Panc1 (cell line): ENCODE measurements around the gene COTL1. TPM values are rescaled to one million over a fixed set of nuclear protein-coding genes. Genes with fewer than 3 reads are reported as not detected.

ENCODE experiments used
- ATAC-seq: fragments of 200-7000 bp; cut with Tn5 transposase; 2 replicates; pipeline ENCODE4 v1.9.1; 2020; ENCODE audit warnings: mild to moderate bottlenecking, moderate library complexity
- BruUV-seq: library from RNA; stranded (reverse); fragments of 400-500 nt; replicated peaks from 2 replicates; lab custom pipeline; 2021; lab: Mats Ljungman, UMichigan
- CTCF ChIA-PET: fragments of 300-600 bp; sonication (Branson Sonifier 250); formaldehyde crosslinking; loops from one replicate; lab custom pipeline; 2022; ENCODE audit warnings: antibody characterized with exemption; lab: Charles Lee
- POLR2A ChIA-PET: fragments of 300-600 bp; sonication (Branson Sonifier 250); formaldehyde crosslinking; loops from one replicate; lab custom pipeline; 2022; ENCODE audit warnings: antibody characterized with exemption; lab: Charles Lee
- DNase-seq: peaks from one replicate; pipeline ENCODE4 v3.0.0-alpha.2; 2010; ENCODE audit warnings: low read depth, low spot score
- H3K27ac ChIP-seq: 2 replicates; pipeline ENCODE4 v1.5.1; 2011; ENCODE audit warnings: mild to moderate bottlenecking, low read length, inconsistent platforms
- H3K27me3 ChIP-seq: fragments of 200-500 bp; sonication (Bioruptor generic); 2 replicates; pipeline ENCODE4 v1.6.0; 2014; ENCODE audit warnings: low read length, inconsistent platforms; ENCODE audit not compliant: control insufficient read depth, insufficient read depth
- H3K36me3 ChIP-seq: fragments of 200-500 bp; sonication (Bioruptor generic); 2 replicates; pipeline ENCODE4 v1.5.1; 2014; ENCODE audit warnings: inconsistent platforms, mild to moderate bottlenecking, low read length, moderate library complexity; ENCODE audit not compliant: control insufficient read depth, insufficient read depth
- H3K4me1 ChIP-seq: 2 replicates; pipeline ENCODE4 v1.5.1; 2011; ENCODE audit warnings: inconsistent platforms, mild to moderate bottlenecking, low read length, moderate library complexity; ENCODE audit not compliant: control insufficient read depth, insufficient read depth
- H3K4me3 ChIP-seq, 2 experiments: 2 replicates each; pipeline ENCODE4 v1.5.1; 2011 to 2012; ENCODE audit warnings: low read depth in 2 of 2, low read length in 2 of 2, mild to moderate bottlenecking in 2 of 2, inconsistent platforms in 1 of 2, moderate library complexity in 1 of 2
- H3K9me3 ChIP-seq: fragments of 200-500 bp; sonication (Bioruptor generic); 2 replicates; pipeline ENCODE4 v1.5.1; 2014; ENCODE audit warnings: low read depth, mild to moderate bottlenecking, inconsistent platforms, low read length, moderate library complexity; ENCODE audit not compliant: control insufficient read depth, insufficient read depth
- POLR2AphosphoS5 ChIP-seq: IDR thresholded peaks from 2 replicates; pipeline ENCODE4 v1.6.1; 2012; ENCODE audit warnings: mild to moderate bottlenecking, low read depth, low read length, moderate library complexity
- REST ChIP-seq, 2 experiments: IDR thresholded peaks; 2 replicates each; pipeline ENCODE4 v1.6.1; 2011 to 2012; ENCODE audit warnings: low read depth in 2 of 2, control low read depth in 1 of 2, low read length in 1 of 2, mild to moderate bottlenecking in 1 of 2, moderate library complexity in 1 of 2; ENCODE audit not compliant: insufficient read depth in 1 of 2
- SIN3A ChIP-seq: IDR thresholded peaks from 2 replicates; pipeline ENCODE4 v1.6.1; 2012; ENCODE audit warnings: low read depth, mild to moderate bottlenecking, low read length, moderate library complexity, borderline replicate concordance; ENCODE audit not compliant: insufficient read depth
- TCF7L2 ChIP-seq: IDR thresholded peaks from 2 replicates; pipeline ENCODE4 v1.6.1; 2011; ENCODE audit warnings: mild to moderate bottlenecking, low read depth, low read length, inconsistent platforms
- in situ Hi-C: cut with HindIII; loops from 2 replicates; pipeline ENCODE4 v1.10.0; 2016; ENCODE audit warnings: low sequenced_read_pairs, low pct_unique_long_range_greater_than_20kb
- intact Hi-C: fragments of 100-400 bp; cut with micrococcal nuclease; formaldehyde crosslinking; loops from one replicate; pipeline ENCODE4 v1.10.0; 2022; ENCODE audit not compliant: unreplicated experiment
- total RNA-seq: library from RNA; stranded (reverse); gene quantifications from one replicate; pipeline ENCODE4 v1.2.1, GENCODE V29; 2021; ENCODE audit not compliant: unreplicated experiment
- TF ChIP-seq, protein P1 (sequence below): fragments of 450-650 bp; IDR thresholded peaks from 2 replicates; pipeline ENCODE4 v1.5.1; 2017; ENCODE audit warnings: mild to moderate bottlenecking

COTL1 gene
- total RNA-seq, 1 experiment from 2014 or later = 302 TPM

DNA sequence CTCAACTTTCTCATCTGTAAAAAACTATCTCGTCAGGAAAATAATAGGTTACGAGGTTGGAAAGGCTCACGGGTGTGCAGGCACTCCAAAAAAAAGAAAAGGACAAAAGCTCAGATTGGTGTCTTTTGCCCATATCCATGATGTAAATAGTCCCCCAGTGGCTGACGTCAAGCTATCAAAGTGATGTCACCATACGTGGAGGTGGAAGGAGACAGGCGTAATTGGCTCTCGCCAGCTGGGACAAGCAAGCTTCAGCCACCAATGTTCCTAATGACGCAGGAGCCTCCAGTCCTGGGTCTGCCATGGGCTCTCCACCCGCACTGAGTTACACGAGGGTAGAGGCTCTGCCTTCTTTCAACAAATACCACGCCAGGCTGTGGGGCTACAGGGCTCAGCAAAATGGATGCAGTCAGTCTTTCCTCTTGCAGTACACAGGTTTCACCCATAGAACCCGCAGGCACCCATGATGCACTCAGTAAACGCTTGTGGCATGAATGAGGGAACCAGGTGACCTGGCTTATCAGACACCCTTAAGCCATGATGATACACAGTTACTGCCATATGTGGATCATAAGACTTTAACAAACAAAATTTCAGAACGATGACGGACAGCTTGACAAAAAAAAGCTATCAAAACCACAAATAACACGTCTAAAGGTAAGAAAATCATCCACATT, 50.5 kb downstream of the COTL1 start:
- Histone ChIP-seq H3K27ac (no peak overlapping the region), H3K4me3 (no peak overlapping the region), H3K4me1 (no peaks in the 10 kb centered on the region), H3K27me3 (no peaks in the 10 kb centered on the region), H3K36me3 (no peaks in the 10 kb centered on the region), H3K9me3 (no peaks in the 10 kb centered on the region)
- intact Hi-C loops = no loop called here
- DNase-seq (no peak), ATAC-seq (peak; percentile 57; the same call in 1 of the 2 replicates)
- no TSS peak for BruUV-seq
- POLR2A ChIA-PET = no interaction called here
- TF ChIP-seq REST (IDR thresholded peaks at IDR 0.05; ENCODE audit: insufficient read depth in 1 of 2, low read depth in 2 of 2, low read length in 1 of 2) (no peak), TCF7L2 (no peak), POLR2AphosphoS5 (no peak), SIN3A (no peak)
- TF ChIP-seq, protein P1, sequence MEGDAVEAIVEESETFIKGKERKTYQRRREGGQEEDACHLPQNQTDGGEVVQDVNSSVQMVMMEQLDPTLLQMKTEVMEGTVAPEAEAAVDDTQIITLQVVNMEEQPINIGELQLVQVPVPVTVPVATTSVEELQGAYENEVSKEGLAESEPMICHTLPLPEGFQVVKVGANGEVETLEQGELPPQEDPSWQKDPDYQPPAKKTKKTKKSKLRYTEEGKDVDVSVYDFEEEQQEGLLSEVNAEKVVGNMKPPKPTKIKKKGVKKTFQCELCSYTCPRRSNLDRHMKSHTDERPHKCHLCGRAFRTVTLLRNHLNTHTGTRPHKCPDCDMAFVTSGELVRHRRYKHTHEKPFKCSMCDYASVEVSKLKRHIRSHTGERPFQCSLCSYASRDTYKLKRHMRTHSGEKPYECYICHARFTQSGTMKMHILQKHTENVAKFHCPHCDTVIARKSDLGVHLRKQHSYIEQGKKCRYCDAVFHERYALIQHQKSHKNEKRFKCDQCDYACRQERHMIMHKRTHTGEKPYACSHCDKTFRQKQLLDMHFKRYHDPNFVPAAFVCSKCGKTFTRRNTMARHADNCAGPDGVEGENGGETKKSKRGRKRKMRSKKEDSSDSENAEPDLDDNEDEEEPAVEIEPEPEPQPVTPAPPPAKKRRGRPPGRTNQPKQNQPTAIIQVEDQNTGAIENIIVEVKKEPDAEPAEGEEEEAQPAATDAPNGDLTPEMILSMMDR = no peak
- in situ Hi-C loops = no loop called here
- CTCF ChIA-PET = no interaction called here

GRCh38 chr16:84566545-84567257, 51.2 kb downstream of the COTL1 start:
- intact Hi-C loops = no loop called here

More at GRCh38 chr16:84566545-84567257, 51.2 kb downstream of the COTL1 start:
- POLR2A ChIA-PET = no interaction called here
- ATAC-seq (no peak), DNase-seq (no peak)
- in situ Hi-C loops = no loop called here
- Histone ChIP-seq H3K9me3 (no peaks in the 10 kb centered on the region), H3K27ac (no peak overlapping the region), H3K36me3 (no peaks in the 10 kb centered on the region), H3K27me3 (no peaks in the 10 kb centered on the region), H3K4me1 (no peaks in the 10 kb centered on the region), H3K4me3 (no peak overlapping the region)
- no peak for TF ChIP-seq REST (IDR thresholded peaks at IDR 0.05; ENCODE audit: insufficient read depth in 1 of 2, low read depth in 2 of 2, low read length in 1 of 2)
- no peak for TF ChIP-seq SIN3A
- no peak for TF ChIP-seq TCF7L2
- TF ChIP-seq POLR2AphosphoS5 = no peak
- TF ChIP-seq, protein P1 = no peak
- BruUV-seq = no TSS peak
- CTCF ChIA-PET = no interaction called here
